CD4-positive, alpha-beta T cell treated with Interleukin-4 for 1 hour (primary cell): ENCODE measurements around the gene AFAP1L1.
A peak's percentile ranks its signal among the peaks of the same experiment; 100 is the strongest.

Source experiments
- DNase-seq, 2 donors: peaks; one replicate each; pipeline ENCODE4 v3.0.0-alpha.2; 2020 to 2022

Gene AFAP1L1

GRCh38 chr5:149288436-149288835 lies 16.8 kb downstream of the AFAP1L1 start:
- DNase-seq: no peak

GRCh38 chr5:149289301-149289700 lies 17.6 kb downstream of the AFAP1L1 start:
- no peak for DNase-seq

- no peak for DNase-seq
Observed at GRCh38 chr5:149294872-149295829, 23.5 kb downstream of the AFAP1L1 start.

GRCh38 chr5:149297340-149298025 lies 25.8 kb downstream of the AFAP1L1 start:
- DNase-seq: no peak

GRCh38 chr5:149298163-149298562 lies 26.5 kb downstream of the AFAP1L1 start:
- DNase-seq: no peak

GRCh38 chr5:149298842-149299404 lies 27.3 kb downstream of the AFAP1L1 start:
- DNase-seq: no peak

- DNase-seq: no peak
Observed at GRCh38 chr5:149299451-149300054, 27.9 kb downstream of the AFAP1L1 start.

- DNase-seq: no peak
Observed at GRCh38 chr5:149300441-149300840, 28.8 kb downstream of the AFAP1L1 start.

- no peak for DNase-seq
Observed at GRCh38 chr5:149301049-149301743, 29.5 kb downstream of the AFAP1L1 start.

GRCh38 chr5:149301744-149302380 lies 30.2 kb downstream of the AFAP1L1 start:
- DNase-seq: no peak

- DNase-seq: no peak
Observed at GRCh38 chr5:149302641-149303040, 31.0 kb downstream of the AFAP1L1 start.

GRCh38 chr5:149303210-149303609 lies 31.6 kb downstream of the AFAP1L1 start:
- no peak for DNase-seq

GRCh38 chr5:149304195-149305078 lies 32.8 kb downstream of the AFAP1L1 start:
- DNase-seq: no peak

GRCh38 chr5:149309354-149309753 lies 37.7 kb downstream of the AFAP1L1 start:
- no peak for DNase-seq

GRCh38 chr5:149310488-149310887 lies 38.8 kb downstream of the AFAP1L1 start:
- no peak for DNase-seq

- no peak for DNase-seq
Observed at GRCh38 chr5:149310947-149311658, 39.4 kb downstream of the AFAP1L1 start.

- DNase-seq: no peak
Observed at GRCh38 chr5:149313151-149313841, 41.6 kb downstream of the AFAP1L1 start.

- DNase-seq: peak in 1 of 2 donors; percentile 2
Observed at GRCh38 chr5:149314571-149315111, 43.0 kb downstream of the AFAP1L1 start.

- DNase-seq: no peak
Observed at GRCh38 chr5:149315753-149316152, 44.1 kb downstream of the AFAP1L1 start.
